Chondrocyte (in vitro differentiated cells): Measurements from ENCODE around the gene CA5A. TPM values are rescaled to one million over a fixed set of nuclear protein-coding genes. Genes with fewer than 3 reads are reported as not detected.
A peak's percentile ranks its signal among the peaks of the same experiment; 100 is the strongest.
"Not testable (repeated sequence)": the region's sequence is repeated elsewhere in the genome, so short reads cannot be mapped to it uniquely, and the experiment has no call there.

ENCODE experiments used
- DNase-seq: peaks from one replicate; pipeline ENCODE4 v3.0.0; 2021; ENCODE audit warnings: mixed read lengths, low spot score
- H3K27ac Mint-ChIP-seq: one replicate; pipeline ENCODE4 v1.8.0; 2021; ENCODE audit warnings: mild to moderate bottlenecking, moderate library complexity, mixed read lengths; ENCODE audit not compliant: unreplicated experiment
- H3K27me3 Mint-ChIP-seq: 2 replicates; pipeline ENCODE4 v1.8.0; 2021; ENCODE audit warnings: low read depth, mixed read lengths
- H3K36me3 Mint-ChIP-seq: 2 replicates; pipeline ENCODE4 v1.8.0; 2021; ENCODE audit warnings: low read depth, mixed read lengths
- H3K4me1 Mint-ChIP-seq: 2 replicates; pipeline ENCODE4 v1.8.0; 2021; ENCODE audit warnings: low read depth, mild to moderate bottlenecking, mixed read lengths
- H3K4me3 Mint-ChIP-seq: one replicate; pipeline ENCODE4 v1.8.0; 2021; ENCODE audit warnings: mild to moderate bottlenecking, moderate library complexity, mixed read lengths; ENCODE audit not compliant: unreplicated experiment
- H3K9me3 Mint-ChIP-seq: 2 replicates; pipeline ENCODE4 v1.8.0; 2021; ENCODE audit warnings: low read depth, mixed read lengths
- CTCF ChIP-seq: fragments of 200-600 bp; sonication (generic); IDR thresholded peaks from 2 replicates; pipeline ENCODE4 v1.5.0; 2021; ENCODE audit warnings: antibody characterized with exemption, mild to moderate bottlenecking, moderate library complexity
- total RNA-seq: library from RNA; stranded (reverse); gene quantifications from 3 replicates; pipeline ENCODE4 v1.2.1, GENCODE V29; 2021

Gene CA5A
- total RNA-seq, 1 donor from 2014 or later: not detected

GRCh38 chr16:87917503-87917902, 18.8 kb downstream of the CA5A start:
- H3K4me1 Mint-ChIP-seq: no peaks in the 10 kb centered on the region
- H3K27ac Mint-ChIP-seq: no peak overlapping the region
- TF ChIP-seq CTCF: no peak
- H3K9me3 Mint-ChIP-seq: no peaks in the 10 kb centered on the region
- H3K4me3 Mint-ChIP-seq: no peak overlapping the region
- H3K27me3 Mint-ChIP-seq: peaks cover 22% of the 10 kb centered on the region
- no peaks in the 10 kb centered on the region for H3K36me3 Mint-ChIP-seq
- no peak for DNase-seq

- no peak for DNase-seq
- no peak overlapping the region for H3K27ac Mint-ChIP-seq
- H3K4me3 Mint-ChIP-seq: no peak overlapping the region
- H3K9me3 Mint-ChIP-seq: no peaks in the 10 kb centered on the region
- no peak for TF ChIP-seq CTCF
- peaks cover 25% of the 10 kb centered on the region for H3K27me3 Mint-ChIP-seq
- no peaks in the 10 kb centered on the region for H3K36me3 Mint-ChIP-seq
- H3K4me1 Mint-ChIP-seq: no peaks in the 10 kb centered on the region
These were observed 21.5 kb downstream of the CA5A start for GRCh38 chr16:87914812-87915211.

- not testable (repeated sequence) for H3K36me3 Mint-ChIP-seq, H3K4me1 Mint-ChIP-seq, H3K4me3 Mint-ChIP-seq, H3K27ac Mint-ChIP-seq, H3K9me3 Mint-ChIP-seq, DNase-seq
- H3K27me3 Mint-ChIP-seq: peaks cover 29% of the 10 kb centered on the region
These were observed 22.2 kb downstream of the CA5A start for GRCh38 chr16:87914021-87914725.

GRCh38 chr16:87912691-87913090, 23.6 kb downstream of the CA5A start:
- H3K27me3 Mint-ChIP-seq: peaks cover 23% of the 10 kb centered on the region

GRCh38 chr16:87911106-87911763, 25.1 kb downstream of the CA5A start:
- peaks cover 23% of the 10 kb centered on the region for H3K27me3 Mint-ChIP-seq
- not testable (repeated sequence) for H3K36me3 Mint-ChIP-seq, H3K4me1 Mint-ChIP-seq, H3K4me3 Mint-ChIP-seq, H3K27ac Mint-ChIP-seq, H3K9me3 Mint-ChIP-seq, DNase-seq

More at GRCh38 chr16:87912691-87913090, 23.6 kb downstream of the CA5A start:
- H3K27ac Mint-ChIP-seq, H3K9me3 Mint-ChIP-seq, DNase-seq, H3K4me1 Mint-ChIP-seq, H3K4me3 Mint-ChIP-seq, H3K36me3 Mint-ChIP-seq: not testable (repeated sequence)

GRCh38 chr16:87909203-87909935, 27.0 kb downstream of the CA5A start:
- not testable (repeated sequence) for H3K9me3 Mint-ChIP-seq, H3K27ac Mint-ChIP-seq, H3K4me3 Mint-ChIP-seq, H3K36me3 Mint-ChIP-seq, DNase-seq, H3K4me1 Mint-ChIP-seq
- TF ChIP-seq CTCF: peak; percentile 93
- peaks cover 20% of the 10 kb centered on the region for H3K27me3 Mint-ChIP-seq

- not testable (repeated sequence) for H3K4me1 Mint-ChIP-seq, H3K27me3 Mint-ChIP-seq, H3K36me3 Mint-ChIP-seq, H3K4me3 Mint-ChIP-seq, H3K27ac Mint-ChIP-seq, DNase-seq, H3K9me3 Mint-ChIP-seq
These were observed 28.2 kb downstream of the CA5A start for GRCh38 chr16:87908101-87908500.

GRCh38 chr16:87905521-87905920, 30.8 kb downstream of the CA5A start:
- not testable (repeated sequence) for H3K4me1 Mint-ChIP-seq, DNase-seq, H3K36me3 Mint-ChIP-seq, H3K27ac Mint-ChIP-seq, H3K27me3 Mint-ChIP-seq, H3K9me3 Mint-ChIP-seq, H3K4me3 Mint-ChIP-seq

- not testable (repeated sequence) for DNase-seq, H3K36me3 Mint-ChIP-seq, H3K27ac Mint-ChIP-seq, H3K9me3 Mint-ChIP-seq, H3K27me3 Mint-ChIP-seq, H3K4me3 Mint-ChIP-seq, H3K4me1 Mint-ChIP-seq
These were observed 31.4 kb downstream of the CA5A start for GRCh38 chr16:87904963-87905362.
